ENCODE results near the gene NOTO. TPM values are rescaled to one million over a fixed set of nuclear protein-coding genes. Genes with fewer than 3 reads are reported as not detected.

The NOTO gene
- total RNA-seq, 2 donors from 2014 or later, result not detected

DNA sequence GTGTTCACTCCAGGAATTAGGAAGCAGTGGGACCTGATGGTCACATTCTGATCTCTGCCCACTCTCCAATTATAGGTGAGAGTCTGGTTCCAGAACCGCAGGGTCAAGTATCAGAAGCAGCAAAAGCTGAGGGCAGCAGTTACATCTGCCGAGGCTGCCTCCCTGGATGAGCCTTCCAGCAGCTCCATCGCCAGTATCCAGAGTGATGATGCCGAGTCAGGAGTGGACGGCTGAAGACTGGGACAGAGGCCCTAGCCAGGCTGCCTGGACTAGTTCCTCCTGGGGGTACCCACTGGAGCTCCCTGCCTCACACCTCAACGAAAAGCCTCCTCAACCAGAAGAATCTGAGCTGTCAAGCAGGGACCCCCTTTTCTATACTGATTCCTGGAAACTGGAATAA, 8.3 kb downstream of the NOTO start:
- H3K27me3 ChIP-seq (replicated peaks; ENCODE audit: insufficient read depth), result no peaks in the 10 kb centered on the region
- ATAC-seq (ENCODE audit: insufficient number of reproducible peaks, low FRiP score, low read depth), result no peak
- no peak for DNase-seq (ENCODE audit: low spot score)

GRCh38 chr2:73212098-73212447, 9.7 kb downstream of the NOTO start:
- DNase-seq (ENCODE audit: low spot score), result no peak
- no peak for ATAC-seq (ENCODE audit: insufficient number of reproducible peaks, low FRiP score, low read depth)
- Histone ChIP-seq H3K27ac (peak overlapping the region; percentile 52 to 81), H3K36me3 (no peaks in the 10 kb centered on the region), H3K9me3 (no peaks in the 10 kb centered on the region), H3K4me3 (no peak overlapping the region), H3K27me3 (replicated peaks; ENCODE audit: insufficient read depth) (no peaks in the 10 kb centered on the region), H3K4me1 (ENCODE audit: control insufficient read depth in 1 of 2, low read depth in 2 of 2) (peaks cover 15 to 36% of the 10 kb centered on the region in 2 donors)
- TF ChIP-seq CTCF (IDR thresholded peaks at IDR 0.05), result no peak

More for the DNA sequence above, 8.3 kb downstream of the NOTO start:
- no peak for TF ChIP-seq CTCF (IDR thresholded peaks at IDR 0.05)
- Histone ChIP-seq H3K27ac (no peak overlapping the region), H3K9me3 (no peaks in the 10 kb centered on the region), H3K36me3 (no peaks in the 10 kb centered on the region), H3K4me1 (ENCODE audit: control insufficient read depth in 1 of 2, low read depth in 2 of 2) (peaks cover 15 to 34% of the 10 kb centered on the region in 2 donors), H3K4me3 (no peak overlapping the region)

- DNase-seq (ENCODE audit: low spot score) (no peak), ATAC-seq (ENCODE audit: insufficient number of reproducible peaks, low FRiP score, low read depth) (peak; percentile 74)
- peak; percentile 95 for TF ChIP-seq CTCF (IDR thresholded peaks at IDR 0.05)
- H3K4me1 ChIP-seq (ENCODE audit: control insufficient read depth in 1 of 2, low read depth in 2 of 2), result peaks cover 15 to 36% of the 10 kb centered on the region in 2 donors
- H3K4me3 ChIP-seq, result no peak overlapping the region
- H3K27ac ChIP-seq, result peak overlapping the region; percentile 72 to 81
- no peaks in the 10 kb centered on the region for H3K27me3 ChIP-seq (replicated peaks; ENCODE audit: insufficient read depth)
- H3K36me3 ChIP-seq, result no peaks in the 10 kb centered on the region
- H3K9me3 ChIP-seq, result no peaks in the 10 kb centered on the region
These were observed 10.2 kb downstream of the NOTO start for GRCh38 chr2:73212448-73213176.

DNA sequence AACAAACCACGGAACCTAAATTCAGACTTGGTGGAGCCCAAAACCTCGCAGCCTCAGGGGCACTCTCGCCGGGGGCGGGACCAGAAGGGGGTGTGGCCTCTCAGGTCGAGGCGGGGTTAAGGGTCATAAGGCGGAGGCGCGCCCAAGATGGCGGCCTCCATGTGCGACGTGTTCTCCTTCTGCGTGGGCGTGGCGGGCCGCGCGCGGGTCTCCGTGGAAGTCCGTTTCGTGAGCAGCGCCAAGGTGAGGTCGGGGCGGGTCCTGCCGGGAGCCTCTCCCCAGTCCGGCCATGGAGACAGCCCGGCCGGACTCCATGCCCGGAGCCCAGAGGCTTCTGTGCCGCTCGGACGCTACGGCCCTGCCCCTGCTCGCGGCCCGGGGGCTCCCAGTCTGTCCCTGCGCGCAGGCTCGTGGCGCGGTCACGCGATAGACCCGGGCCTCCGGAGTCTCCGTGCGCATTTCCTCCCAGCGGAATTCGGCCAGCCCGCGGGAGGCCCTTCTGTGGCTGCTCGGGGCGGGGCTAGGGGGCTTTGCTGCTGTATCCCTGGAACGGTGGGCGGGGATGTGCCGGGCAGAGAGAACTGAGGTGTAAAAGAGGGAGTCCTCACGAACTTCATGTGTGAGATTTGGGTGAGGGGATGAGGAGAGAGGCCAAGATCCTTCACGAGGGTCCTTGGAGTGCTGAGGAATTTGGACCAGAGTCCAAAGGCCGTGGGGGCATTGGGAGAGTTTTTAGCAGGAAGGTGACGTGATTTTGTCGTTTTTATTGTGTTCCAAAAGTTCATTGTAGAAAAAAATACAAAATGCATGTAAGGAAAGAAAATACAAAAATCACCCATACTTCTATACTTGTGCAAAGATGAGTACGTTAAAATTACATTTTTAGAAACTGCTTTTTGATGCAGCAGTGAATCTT, 12.0 kb downstream of the NOTO start, which contains the start of gene SMYD5:
Gene SMYD5 (plus strand): TSS at position 126 of the 916 bp plus-strand sequence. CDS start 22 bp downstream, at position 148.
- H3K27me3 ChIP-seq (replicated peaks; ENCODE audit: insufficient read depth), result no peaks in the 10 kb centered on the region
- H3K36me3 ChIP-seq, result no peaks in the 10 kb centered on the region
- DNase-seq (ENCODE audit: low spot score) (peak; percentile 66), ATAC-seq (ENCODE audit: insufficient number of reproducible peaks, low FRiP score, low read depth) (peak; percentile 46)
- peak within 1 kb of the TSS; percentile 81 for H3K4me3 ChIP-seq
- peaks cover 15 to 36% of the 10 kb centered on the region in 2 donors for H3K4me1 ChIP-seq (ENCODE audit: control insufficient read depth in 1 of 2, low read depth in 2 of 2)
- peak; percentile 9 for TF ChIP-seq CTCF (IDR thresholded peaks at IDR 0.05)
- no peaks in the 10 kb centered on the region for H3K9me3 ChIP-seq
- peak within 1 kb of the TSS; percentile 72 to 81 for H3K27ac ChIP-seq

DNA sequence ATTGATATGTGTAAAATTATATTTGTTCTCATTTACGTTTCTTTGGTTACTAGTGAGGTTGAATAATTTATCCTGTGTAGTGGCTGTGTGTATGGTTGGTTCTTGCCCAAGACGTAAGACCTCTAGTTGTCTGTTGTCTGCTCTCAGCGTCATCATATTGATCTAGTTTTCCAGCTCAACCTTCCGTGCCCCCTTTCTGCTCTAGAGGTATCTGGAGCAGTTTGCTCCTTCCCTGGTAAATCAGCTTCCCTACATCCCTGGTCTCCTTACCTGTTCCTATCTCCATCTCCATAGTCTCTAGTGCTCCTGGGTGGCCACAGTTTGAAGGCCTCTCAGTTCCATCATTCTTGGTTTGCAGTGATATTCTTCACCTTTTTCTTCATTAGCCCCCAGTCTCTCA, 12.9 kb downstream of the NOTO start:
- no peak overlapping the region for H3K4me3 ChIP-seq

More for the DNA sequence above, 12.9 kb downstream of the NOTO start:
- ATAC-seq (ENCODE audit: insufficient number of reproducible peaks, low FRiP score, low read depth), result no peak
- no peak for TF ChIP-seq CTCF (IDR thresholded peaks at IDR 0.05)
- H3K27ac ChIP-seq, result no peak overlapping the region
- peaks cover 15 to 36% of the 10 kb centered on the region in 2 donors for H3K4me1 ChIP-seq (ENCODE audit: control insufficient read depth in 1 of 2, low read depth in 2 of 2)
- H3K27me3 ChIP-seq (replicated peaks; ENCODE audit: insufficient read depth), result no peaks in the 10 kb centered on the region
- H3K36me3 ChIP-seq, result no peaks in the 10 kb centered on the region
- no peak for DNase-seq (ENCODE audit: low spot score)
- no peaks in the 10 kb centered on the region for H3K9me3 ChIP-seq
